Muscle of leg (tissue), 11 donors: ENCODE measurements around the gene RALGAPA2. TPM values are rescaled to one million over a fixed set of nuclear protein-coding genes. Genes with fewer than 3 reads are reported as not detected.

Experiments
- DNase-seq: peaks from one replicate; pipeline ENCODE4 v3.0.0; 2013
- H3K27ac ChIP-seq: one replicate; pipeline ENCODE4 v1.5.1; 2013; ENCODE audit warnings: mild to moderate bottlenecking, low read length, control low read depth
- H3K27me3 ChIP-seq: one replicate; pipeline ENCODE4 v1.6.1; 2013; ENCODE audit warnings: low read length; ENCODE audit not compliant: control insufficient read depth, insufficient read depth
- H3K36me3 ChIP-seq: one replicate; pipeline ENCODE4 v1.6.1; 2013; ENCODE audit warnings: low read length; ENCODE audit not compliant: control insufficient read depth, insufficient read depth
- H3K4me1 ChIP-seq: one replicate; pipeline ENCODE4 v1.6.1; 2013; ENCODE audit warnings: low read length; ENCODE audit not compliant: control insufficient read depth, insufficient read depth
- H3K4me3 ChIP-seq: one replicate; pipeline ENCODE4 v1.5.1; 2013; ENCODE audit warnings: low read length, control low read depth
- H3K9me3 ChIP-seq: replicated peaks from 2 replicates; pipeline ENCODE4 v1.6.1; 2013; ENCODE audit warnings: low read depth, low read length; ENCODE audit not compliant: control insufficient read depth
- WGBS: methylation state at CpG from one replicate; pipeline ENCODE4 v1.1.5; 2013; ENCODE audit warnings: missing lambda C conversion rate; ENCODE audit not compliant: insufficient coverage; 5-methylcytosine and 5-hydroxymethylcytosine counted together
- polyA plus RNA-seq, 8 donors: library from polyadenylated mRNA; unstranded; fragments of 120-200 nt; gene quantifications; one replicate each; pipeline versions ENCODE4 v1.2.1 to v1.2.3, GENCODE V29; 2013; ENCODE audit warnings: inconsistent platforms in 1 of 8, low replicate concordance in 1 of 8; ENCODE audit not compliant: insufficient read length in 8 of 8, insufficient read depth in 1 of 8
- total RNA-seq: library from RNA; stranded (reverse); fragments of 120-200 nt; gene quantifications from one replicate; pipeline ENCODE4 v1.2.4, GENCODE V29; 2013

RALGAPA2 gene
- total and polyA plus RNA-seq, 9 donors: 6.0 to 10.6 (median 8.3) TPM

DNA sequence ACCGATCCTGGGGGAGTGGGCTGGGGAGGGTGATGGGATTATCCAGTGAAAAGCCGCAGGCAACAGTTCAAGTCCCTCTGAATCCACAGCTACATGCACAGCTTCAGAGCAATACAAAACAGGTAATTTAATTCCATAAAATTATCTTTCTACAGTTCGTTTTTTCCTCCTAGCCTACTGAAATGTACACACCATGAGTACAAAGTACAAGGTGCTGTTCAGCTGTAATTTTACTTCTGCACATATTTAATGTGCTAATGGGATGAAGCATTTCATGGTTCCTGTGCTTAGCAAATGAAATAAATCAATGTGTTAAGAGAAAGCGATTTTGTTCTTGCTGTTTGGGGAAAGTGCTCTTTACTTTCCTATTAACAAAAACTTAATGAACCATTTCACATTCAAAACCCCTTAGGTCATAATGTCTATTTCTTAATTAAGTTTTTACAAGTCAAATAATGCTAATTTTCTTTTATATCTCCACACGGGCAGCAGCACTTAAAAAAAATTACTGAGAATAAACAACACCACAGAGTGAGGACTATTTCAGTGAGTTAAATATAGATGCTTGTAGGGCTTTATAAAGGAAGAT, 272.7 kb downstream of the RALGAPA2 start:
- no peaks in the 10 kb centered on the region for H3K9me3 ChIP-seq
- H3K36me3 ChIP-seq: no peaks in the 10 kb centered on the region
- WGBS: no CpG with 5 or more reads among the region's 5 CpGs
- H3K27ac ChIP-seq: no peak overlapping the region
- no peaks in the 10 kb centered on the region for H3K27me3 ChIP-seq
- no peak overlapping the region for H3K4me3 ChIP-seq
- H3K4me1 ChIP-seq: no peaks in the 10 kb centered on the region
- DNase-seq: no peak

DNA sequence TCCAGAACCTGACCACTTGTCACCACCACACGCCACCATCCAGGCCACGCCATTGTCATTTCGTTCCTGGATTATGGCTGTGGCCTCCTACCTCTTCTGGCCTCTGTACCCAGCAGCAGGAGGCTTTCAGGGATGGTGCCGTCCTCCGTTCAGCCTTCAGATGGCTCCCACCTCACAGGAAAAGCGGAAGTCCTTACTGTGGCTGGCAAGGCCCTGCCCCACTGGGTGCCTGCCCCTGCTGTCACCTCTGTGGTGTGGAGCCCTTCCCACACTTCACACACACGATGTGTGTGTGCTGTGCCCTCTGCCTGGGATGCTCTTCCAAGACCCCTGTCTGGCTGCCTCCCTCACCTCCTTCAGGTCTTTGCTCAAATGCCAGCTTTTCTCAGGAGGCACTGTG, 275.1 kb downstream of the RALGAPA2 start:
- no peaks in the 10 kb centered on the region for H3K4me1 ChIP-seq
- no peaks in the 10 kb centered on the region for H3K36me3 ChIP-seq
- no peaks in the 10 kb centered on the region for H3K27me3 ChIP-seq
- H3K4me3 ChIP-seq: no peak overlapping the region
- WGBS: 96% methylated on average over 7 of the region's 7 CpGs
- no peaks in the 10 kb centered on the region for H3K9me3 ChIP-seq
- no peak overlapping the region for H3K27ac ChIP-seq
- no peak for DNase-seq

DNA sequence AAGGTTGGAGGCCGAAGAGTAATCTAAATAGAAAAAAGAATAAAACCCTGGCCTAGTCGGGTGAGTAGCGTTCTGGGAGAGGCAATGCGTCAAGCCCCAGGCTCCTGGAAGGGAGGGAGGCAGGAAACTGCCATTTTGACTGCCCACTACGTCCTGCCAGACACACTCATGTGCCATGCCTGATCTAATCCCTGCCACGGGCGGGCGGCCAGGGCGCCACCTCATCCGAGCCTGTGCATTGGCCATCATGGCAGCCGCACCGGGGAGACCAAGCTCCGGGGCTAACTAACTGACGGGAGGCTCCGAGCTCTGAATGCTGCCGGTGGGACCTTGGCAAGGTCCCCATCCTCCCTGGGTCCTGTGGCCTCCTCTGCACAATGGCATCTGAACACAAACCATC, 275.8 kb downstream of the RALGAPA2 start:
- no peak overlapping the region for H3K4me3 ChIP-seq
- no peaks in the 10 kb centered on the region for H3K27me3 ChIP-seq
- H3K36me3 ChIP-seq: no peaks in the 10 kb centered on the region
- H3K27ac ChIP-seq: no peak overlapping the region
- 92% methylated on average over 14 of the region's 16 CpGs for WGBS
- H3K4me1 ChIP-seq: no peaks in the 10 kb centered on the region
- H3K9me3 ChIP-seq: no peaks in the 10 kb centered on the region
- no peak for DNase-seq

DNA sequence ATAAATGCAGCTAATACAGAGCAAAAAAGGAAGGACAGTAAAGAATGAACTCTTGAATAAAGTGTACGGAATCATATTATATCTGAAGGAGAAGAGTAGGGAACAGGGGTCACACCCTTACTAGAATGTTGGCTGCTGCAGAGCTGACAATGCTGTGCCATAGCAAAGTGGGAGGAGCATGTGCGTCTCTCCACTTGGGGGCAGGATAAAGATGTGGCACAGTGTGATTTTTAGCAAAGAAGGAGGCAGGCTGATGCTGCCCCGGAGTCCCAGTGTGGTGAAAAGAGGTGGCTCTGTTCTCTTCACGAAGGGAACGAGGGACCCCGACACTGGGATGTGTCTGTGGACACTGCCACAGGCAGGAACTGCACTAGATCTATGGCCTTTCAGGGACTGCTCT, 277.0 kb downstream of the RALGAPA2 start:
- no peaks in the 10 kb centered on the region for H3K9me3 ChIP-seq
- no peaks in the 10 kb centered on the region for H3K36me3 ChIP-seq
- WGBS: 79% methylated on average over 6 of the region's 6 CpGs
- no peaks in the 10 kb centered on the region for H3K4me1 ChIP-seq
- H3K27ac ChIP-seq: no peak overlapping the region
- DNase-seq: no peak
- H3K4me3 ChIP-seq: no peak overlapping the region
- no peaks in the 10 kb centered on the region for H3K27me3 ChIP-seq

DNA sequence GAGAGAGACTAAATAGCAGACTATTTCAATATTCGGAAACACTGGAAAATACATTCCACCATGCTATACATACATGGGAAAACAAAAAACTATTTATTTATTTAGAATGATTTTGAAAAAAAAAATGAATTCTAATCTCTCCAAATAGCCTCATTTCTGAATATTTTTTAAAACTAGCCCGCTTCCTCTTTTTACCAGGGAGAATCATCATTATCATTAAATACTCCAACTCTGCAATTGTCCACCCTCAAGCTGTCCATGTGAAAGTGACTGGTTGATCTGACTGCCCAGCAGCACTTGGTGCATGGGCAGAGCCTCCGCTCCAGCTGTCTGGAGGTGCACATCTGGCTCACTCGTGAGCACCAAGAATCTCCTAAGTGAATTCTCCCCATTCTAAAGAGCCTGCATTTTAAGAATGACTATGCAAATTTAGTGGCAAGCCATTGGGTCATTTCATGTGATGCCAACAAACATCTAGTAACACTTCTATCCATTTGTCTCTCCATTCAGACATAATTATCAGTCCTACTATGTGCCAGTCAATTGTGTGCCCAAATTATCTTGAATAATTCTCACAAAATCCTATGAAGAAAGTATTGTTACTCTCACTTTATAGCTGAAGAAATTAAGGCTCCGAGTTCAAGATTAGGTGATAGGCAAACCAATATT, 279.7 kb downstream of the RALGAPA2 start:
- 80% methylated on average over 2 of the region's 5 CpGs for WGBS

DNA sequence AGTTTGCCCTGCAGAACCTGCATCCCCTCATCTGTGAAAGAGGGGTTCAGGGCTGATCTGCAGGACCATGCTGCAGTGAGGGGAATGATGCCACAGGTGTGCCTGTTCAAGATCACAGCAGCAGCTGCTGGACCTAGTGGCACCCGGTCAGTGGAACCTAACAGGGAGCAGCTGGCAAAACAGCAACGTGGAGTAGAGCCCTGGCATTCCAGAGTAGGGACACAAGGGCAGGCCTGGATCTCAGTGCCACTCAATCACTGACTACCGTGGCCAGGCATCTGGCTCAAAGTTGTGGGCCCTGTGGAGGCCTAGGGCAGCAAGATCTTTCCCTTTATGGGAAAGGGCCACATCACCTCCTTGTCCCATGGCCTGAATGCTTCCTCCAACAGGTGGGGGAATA, 282.4 kb downstream of the RALGAPA2 start:
- Histone ChIP-seq H3K36me3 (no peaks in the 10 kb centered on the region), H3K27ac (no peak overlapping the region), H3K27me3 (no peaks in the 10 kb centered on the region), H3K4me1 (no peaks in the 10 kb centered on the region), H3K4me3 (no peak overlapping the region), H3K9me3 (no peaks in the 10 kb centered on the region)
- WGBS: 62% methylated on average over 3 of the region's 3 CpGs
- no peak for DNase-seq

More for the DNA sequence above, 279.7 kb downstream of the RALGAPA2 start:
- H3K27me3 ChIP-seq: no peaks in the 10 kb centered on the region
- DNase-seq: no peak
- no peaks in the 10 kb centered on the region for H3K9me3 ChIP-seq
- H3K4me3 ChIP-seq: no peak overlapping the region
- no peaks in the 10 kb centered on the region for H3K36me3 ChIP-seq
- no peaks in the 10 kb centered on the region for H3K4me1 ChIP-seq
- H3K27ac ChIP-seq: no peak overlapping the region

DNA sequence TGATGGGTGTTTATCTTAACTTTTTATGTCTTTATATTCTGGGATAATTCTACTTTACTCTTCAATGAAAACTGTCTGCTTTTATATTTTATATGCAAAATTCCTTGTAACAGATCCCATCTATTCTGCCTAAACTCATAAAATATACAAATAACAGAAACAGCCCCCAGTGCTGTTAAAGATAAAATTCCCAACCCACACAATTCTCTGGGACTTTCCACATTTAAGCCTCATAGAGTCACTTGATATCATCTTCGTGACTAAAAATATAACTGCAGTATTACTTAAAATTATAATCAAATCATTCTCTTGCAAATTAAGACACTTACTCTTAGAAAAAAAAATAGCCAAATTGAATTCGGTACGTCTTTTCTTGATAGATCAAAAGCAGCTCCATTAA, 284.4 kb downstream of the RALGAPA2 start:
- DNase-seq: no peak
- no peaks in the 10 kb centered on the region for H3K4me1 ChIP-seq
- H3K9me3 ChIP-seq: no peaks in the 10 kb centered on the region
- no CpG with 5 or more reads among the region's 3 CpGs for WGBS
- H3K27me3 ChIP-seq: no peaks in the 10 kb centered on the region
- H3K36me3 ChIP-seq: no peaks in the 10 kb centered on the region
- no peak overlapping the region for H3K4me3 ChIP-seq
- no peak overlapping the region for H3K27ac ChIP-seq

DNA sequence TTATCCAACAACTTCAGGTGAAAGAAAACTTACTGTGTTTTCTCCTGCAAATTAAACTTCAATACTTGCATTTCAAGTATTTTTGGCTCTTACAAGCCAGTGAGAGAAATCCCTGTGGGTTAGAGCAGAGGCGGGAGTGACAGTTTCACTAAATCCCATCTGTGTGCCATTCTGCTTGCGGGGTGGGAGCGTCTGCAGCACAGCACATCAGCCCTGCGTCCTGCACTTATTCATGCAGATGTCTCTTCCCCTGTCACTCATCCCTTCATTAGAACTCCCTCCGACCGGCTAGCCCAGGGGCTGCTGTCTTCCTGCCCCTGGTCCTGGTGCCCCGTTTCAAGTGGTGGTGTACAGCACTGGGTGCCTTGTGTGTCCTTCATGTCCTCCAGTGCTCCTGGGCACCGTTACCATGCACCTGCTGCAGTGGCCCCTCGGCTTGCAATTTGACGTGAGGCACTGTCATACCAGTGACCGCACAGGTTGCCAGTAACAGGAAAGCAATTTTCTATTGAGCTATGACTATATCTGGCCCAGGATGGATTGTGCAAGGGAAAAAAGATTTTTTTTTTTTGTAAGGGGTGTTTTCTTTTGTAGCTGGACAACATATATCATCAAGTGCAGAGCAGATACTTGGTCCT, 285.1 kb downstream of the RALGAPA2 start:
- H3K36me3 ChIP-seq: no peaks in the 10 kb centered on the region
- DNase-seq: no peak
- H3K27me3 ChIP-seq: no peaks in the 10 kb centered on the region
- WGBS: 71% methylated on average over 11 of the region's 11 CpGs
- no peaks in the 10 kb centered on the region for H3K9me3 ChIP-seq
- no peak overlapping the region for H3K4me3 ChIP-seq
- H3K27ac ChIP-seq: no peak overlapping the region
- no peaks in the 10 kb centered on the region for H3K4me1 ChIP-seq

DNA sequence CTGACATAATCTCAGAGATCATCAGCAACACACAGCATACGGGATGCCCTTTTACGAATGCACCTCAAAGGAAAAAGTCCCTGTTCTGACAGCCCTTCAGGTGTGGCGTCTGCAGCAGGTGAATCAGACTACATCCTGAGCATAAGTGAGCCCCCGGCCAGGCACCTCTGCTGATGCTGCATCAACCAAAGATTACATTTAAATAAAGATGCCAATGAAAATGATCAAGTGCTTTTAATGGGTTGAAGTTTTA, 285.9 kb downstream of the RALGAPA2 start:
- no peak overlapping the region for H3K4me3 ChIP-seq
- H3K9me3 ChIP-seq: no peaks in the 10 kb centered on the region
- no peaks in the 10 kb centered on the region for H3K36me3 ChIP-seq
- DNase-seq: no peak
- H3K4me1 ChIP-seq: no peaks in the 10 kb centered on the region
- 100% methylated on average over 2 of the region's 4 CpGs for WGBS
- H3K27ac ChIP-seq: no peak overlapping the region
- no peaks in the 10 kb centered on the region for H3K27me3 ChIP-seq

DNA sequence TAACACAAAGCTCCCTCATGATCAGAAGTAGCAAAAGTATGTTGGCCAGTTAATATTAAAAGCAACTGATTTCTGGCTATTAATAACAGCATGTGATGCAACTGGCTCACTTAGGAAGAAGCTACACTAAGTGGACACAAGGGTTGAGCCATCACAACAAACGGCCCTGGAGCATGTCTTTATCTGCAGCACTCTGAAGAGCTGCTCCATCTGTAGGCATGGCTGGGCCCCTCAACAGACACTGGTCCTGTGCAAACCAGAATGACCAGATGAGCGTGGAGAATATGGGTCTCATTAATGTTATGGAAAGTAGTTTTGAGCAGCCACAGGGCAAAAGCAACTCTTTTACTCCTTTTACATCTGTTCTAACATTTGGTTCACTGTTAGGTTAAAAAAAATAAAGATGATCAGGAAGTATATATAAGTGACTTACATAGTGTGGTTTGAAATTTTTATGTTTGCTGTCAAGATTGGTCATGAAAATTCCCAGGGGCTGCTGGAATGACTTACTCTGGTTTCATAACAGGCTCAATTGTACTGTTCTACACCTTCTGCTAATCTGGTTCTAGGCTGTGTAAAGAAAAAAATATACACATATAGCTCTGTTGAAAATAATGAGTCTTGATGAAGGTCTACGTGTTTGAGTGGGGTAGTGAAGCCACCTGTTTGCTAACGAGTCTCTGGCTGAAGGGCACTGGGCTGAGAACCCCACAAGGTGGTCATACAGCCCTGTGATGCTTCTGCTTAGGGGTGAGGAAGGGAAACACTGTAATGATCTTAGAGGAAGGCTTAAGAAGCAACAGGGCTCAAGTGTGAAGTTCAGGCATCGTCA, 286.4 kb downstream of the RALGAPA2 start:
- Histone ChIP-seq H3K27me3 (no peaks in the 10 kb centered on the region), H3K36me3 (no peaks in the 10 kb centered on the region), H3K9me3 (no peaks in the 10 kb centered on the region), H3K4me3 (no peak overlapping the region), H3K4me1 (no peaks in the 10 kb centered on the region), H3K27ac (no peak overlapping the region)
- WGBS: 70% methylated on average over 4 of the region's 5 CpGs
- DNase-seq: no peak
